Kidney (tissue), 14 donors: Measurements from ENCODE around the gene MEI1. TPM values are rescaled to one million over a fixed set of nuclear protein-coding genes. Genes with fewer than 3 reads are reported as not detected.
"Not testable (repeated sequence)": the region's sequence is repeated elsewhere in the genome, so short reads cannot be mapped to it uniquely, and the experiment has no call there.

Experiments used
- DNase-seq, 5 donors: peaks; one replicate each; pipeline ENCODE4 v3.0.0-alpha.2; 2013 to 2020
- FAIRE-seq: peaks from 2 replicates; lab custom pipeline; 2012; peaks lifted over from hg19 to GRCh38; lab: Jason Lieb, UNC
- H3K27ac ChIP-seq, 2 donors: one replicate each; pipeline ENCODE4 v1.7.0; 2013; ENCODE audit warnings: low read depth in 2 of 2, low read length in 2 of 2, inconsistent platforms in 1 of 2
- H3K27me3 ChIP-seq: one replicate; pipeline ENCODE4 v1.7.1; 2013; ENCODE audit warnings: low read length, inconsistent platforms; ENCODE audit not compliant: control insufficient read depth, insufficient read depth
- H3K36me3 ChIP-seq, 3 donors: one replicate each; pipeline versions ENCODE4 v1.7.0 to v1.7.1; 2013; ENCODE audit warnings: low read length in 3 of 3, control low read depth in 1 of 3, inconsistent platforms in 1 of 3; ENCODE audit not compliant: insufficient read depth in 3 of 3, control insufficient read depth in 2 of 3
- H3K4me1 ChIP-seq, 3 donors: one replicate each; pipeline versions ENCODE4 v1.7.0 to v1.7.1; 2013; ENCODE audit warnings: low read length in 3 of 3, inconsistent platforms in 1 of 3, low read depth in 1 of 3; ENCODE audit not compliant: control insufficient read depth in 2 of 3, insufficient read depth in 2 of 3
- H3K4me3 ChIP-seq, 3 donors: one replicate each; pipeline versions ENCODE4 v1.7.0 to v1.8.1; 2013; ENCODE audit warnings: low read length in 3 of 3, control low read depth in 1 of 3, inconsistent platforms in 1 of 3
- H3K9ac ChIP-seq, 3 donors: one replicate each; pipeline versions ENCODE4 v1.7.0 to v1.7.1; 2013; ENCODE audit warnings: low read length in 3 of 3, control low read depth in 1 of 3, inconsistent platforms in 1 of 3
- H3K9me3 ChIP-seq, 3 donors: one replicate each; pipeline versions ENCODE4 v1.7.0 to v1.7.1; 2013; ENCODE audit warnings: low read length in 3 of 3, control low read depth in 1 of 3, inconsistent platforms in 1 of 3; ENCODE audit not compliant: control insufficient read depth in 2 of 3, insufficient read depth in 1 of 3
- intact Hi-C: fragments of 100-400 bp; cut with DNase I; formaldehyde crosslinking; loops from one replicate; pipeline ENCODE4 v1.11.1; 2022
- polyA plus RNA-seq: library from polyadenylated mRNA; stranded (reverse); fragments of 350-450 nt; fragmentation: Illumina TruSeq; extraction: RNeasy Lipid Tissue Mini Kit (QIAGEN cat#74804); gene quantifications from one replicate; pipeline ENCODE4 v1.2.3, GENCODE V29; 2014; ENCODE audit warnings: low read depth, low replicate concordance; ENCODE audit not compliant: insufficient read depth
- total RNA-seq: library from RNA; stranded (reverse); fragmentation: NEBNext Ultra II Directional; extraction: Animal tissue kit (Norgen Biotek cat#: 25700); gene quantifications from one replicate; pipeline ENCODE4 v1.2.1, GENCODE V29; 2021
- TF ChIP-seq, protein P1 (sequence below): IDR thresholded peaks from 3 replicates; pipeline ENCODE4 v1.5.1; 2012; ENCODE audit warnings: mild to moderate bottlenecking, moderate library complexity, borderline replicate concordance; ENCODE audit not compliant: insufficient read depth; ENCODE audit errors: extremely low read depth
- donor health status: control.
- donor health status: control.
- donor health status: control.
- donor health status: control.
- donor health status: control.
- donor health status: DM: yes; HTN: yes; CAD: no.
- donor health status: Normal renal cell carcinoma (clear cell type).

The MEI1 gene
- total and polyA plus RNA-seq, 2 donors from 2014 or later, result 2.4 to 14.6 TPM

DNA sequence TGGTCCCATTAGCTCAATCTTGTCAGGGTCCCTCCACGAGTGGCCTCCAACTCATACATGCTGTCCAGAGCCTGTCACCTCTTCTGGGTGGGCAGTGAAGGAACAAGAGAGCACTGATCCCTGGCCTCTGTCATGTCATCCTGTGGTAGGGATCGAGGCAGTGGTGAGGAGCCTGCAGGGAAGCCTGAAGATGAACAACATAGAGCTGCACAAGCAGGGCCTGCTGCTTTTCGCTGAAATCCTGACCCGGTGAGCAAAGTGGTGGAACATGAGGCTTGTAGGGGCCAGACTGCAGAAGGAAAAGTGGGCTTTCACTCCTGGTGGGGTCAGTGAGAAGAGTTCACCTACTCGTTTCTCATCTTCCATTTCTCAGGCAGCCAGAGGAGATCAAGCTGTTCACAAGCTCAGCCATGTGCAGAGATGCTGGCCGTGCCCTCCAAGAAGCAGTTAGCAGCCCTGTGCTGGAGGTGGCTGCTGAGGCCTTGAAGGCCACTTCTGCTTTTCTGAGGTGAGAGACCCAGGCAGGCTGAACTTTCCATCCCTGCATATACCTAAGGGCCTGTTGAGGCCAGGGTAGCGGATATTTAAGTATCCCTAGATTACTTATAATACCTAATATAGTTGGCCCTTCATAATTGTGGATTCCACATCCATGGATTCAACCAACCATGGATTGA lies 32.9 kb downstream of the MEI1 start:
- H3K4me3 ChIP-seq, result no peak overlapping the region
- no peak for DNase-seq
- H3K4me1 ChIP-seq, result no peaks in the 10 kb centered on the region
- TF ChIP-seq, protein P1, sequence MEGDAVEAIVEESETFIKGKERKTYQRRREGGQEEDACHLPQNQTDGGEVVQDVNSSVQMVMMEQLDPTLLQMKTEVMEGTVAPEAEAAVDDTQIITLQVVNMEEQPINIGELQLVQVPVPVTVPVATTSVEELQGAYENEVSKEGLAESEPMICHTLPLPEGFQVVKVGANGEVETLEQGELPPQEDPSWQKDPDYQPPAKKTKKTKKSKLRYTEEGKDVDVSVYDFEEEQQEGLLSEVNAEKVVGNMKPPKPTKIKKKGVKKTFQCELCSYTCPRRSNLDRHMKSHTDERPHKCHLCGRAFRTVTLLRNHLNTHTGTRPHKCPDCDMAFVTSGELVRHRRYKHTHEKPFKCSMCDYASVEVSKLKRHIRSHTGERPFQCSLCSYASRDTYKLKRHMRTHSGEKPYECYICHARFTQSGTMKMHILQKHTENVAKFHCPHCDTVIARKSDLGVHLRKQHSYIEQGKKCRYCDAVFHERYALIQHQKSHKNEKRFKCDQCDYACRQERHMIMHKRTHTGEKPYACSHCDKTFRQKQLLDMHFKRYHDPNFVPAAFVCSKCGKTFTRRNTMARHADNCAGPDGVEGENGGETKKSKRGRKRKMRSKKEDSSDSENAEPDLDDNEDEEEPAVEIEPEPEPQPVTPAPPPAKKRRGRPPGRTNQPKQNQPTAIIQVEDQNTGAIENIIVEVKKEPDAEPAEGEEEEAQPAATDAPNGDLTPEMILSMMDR, result no peak
- intact Hi-C loops, result no loop called here
- no peak for FAIRE-seq
- H3K9ac ChIP-seq, result no peak overlapping the region
- H3K27me3 ChIP-seq, result no peaks in the 10 kb centered on the region
- no peak overlapping the region for H3K27ac ChIP-seq
- H3K36me3 ChIP-seq, result no peaks in the 10 kb centered on the region
- H3K9me3 ChIP-seq, result no peaks in the 10 kb centered on the region

DNA sequence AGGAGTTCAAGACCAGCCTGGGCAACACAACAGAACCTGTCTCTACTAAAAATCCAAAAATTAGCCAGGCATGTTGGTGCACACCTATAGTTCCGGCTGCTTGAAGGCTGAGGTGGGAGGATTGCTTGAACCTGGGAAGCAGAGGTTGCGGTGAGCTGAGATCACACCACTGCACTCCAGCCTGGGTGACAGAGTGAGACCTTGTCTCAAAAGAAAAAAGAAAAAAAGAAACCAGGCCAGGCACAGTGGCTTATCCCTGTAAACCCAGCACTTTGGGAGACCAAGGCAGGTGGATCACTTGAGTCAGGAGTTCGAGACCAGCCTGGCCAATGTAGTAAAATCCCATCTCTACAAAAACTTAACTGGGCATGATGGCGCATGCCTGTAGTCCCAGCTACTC lies 33.9 kb downstream of the MEI1 start:
- FAIRE-seq, H3K4me3 ChIP-seq, DNase-seq, H3K4me1 ChIP-seq, H3K27ac ChIP-seq, H3K36me3 ChIP-seq, H3K9ac ChIP-seq, H3K27me3 ChIP-seq, intact Hi-C loops, H3K9me3 ChIP-seq: not testable (repeated sequence)

DNA sequence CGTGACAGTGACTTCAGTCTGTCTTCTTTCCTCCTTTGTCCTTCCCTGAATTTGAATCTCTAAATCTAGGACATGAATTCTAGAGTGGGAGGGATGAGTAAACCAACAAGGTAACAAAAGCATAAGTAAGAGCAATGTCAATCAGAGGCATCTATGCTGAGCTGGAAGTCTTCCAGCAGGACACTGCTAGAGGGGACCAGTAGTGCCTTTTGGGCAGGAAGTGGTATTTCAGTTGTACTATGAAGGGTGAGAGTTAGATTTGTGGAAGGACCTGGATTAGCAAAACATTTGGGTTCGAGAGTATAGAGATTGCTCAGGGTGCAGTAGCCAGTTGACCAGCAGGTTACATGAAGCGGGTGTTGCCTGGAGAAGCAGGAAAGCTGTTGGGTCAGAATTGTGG lies 40.3 kb downstream of the MEI1 start:
- TF ChIP-seq, protein P1, result no peak
- H3K4me1 ChIP-seq, result no peaks in the 10 kb centered on the region
- intact Hi-C loops, result no loop called here
- no peaks in the 10 kb centered on the region for H3K27me3 ChIP-seq
- no peak for FAIRE-seq
- H3K9ac ChIP-seq, result no peak overlapping the region
- no peak overlapping the region for H3K4me3 ChIP-seq
- H3K9me3 ChIP-seq, result no peaks in the 10 kb centered on the region
- H3K36me3 ChIP-seq, result no peaks in the 10 kb centered on the region
- no peak for DNase-seq
- H3K27ac ChIP-seq, result no peak overlapping the region

DNA sequence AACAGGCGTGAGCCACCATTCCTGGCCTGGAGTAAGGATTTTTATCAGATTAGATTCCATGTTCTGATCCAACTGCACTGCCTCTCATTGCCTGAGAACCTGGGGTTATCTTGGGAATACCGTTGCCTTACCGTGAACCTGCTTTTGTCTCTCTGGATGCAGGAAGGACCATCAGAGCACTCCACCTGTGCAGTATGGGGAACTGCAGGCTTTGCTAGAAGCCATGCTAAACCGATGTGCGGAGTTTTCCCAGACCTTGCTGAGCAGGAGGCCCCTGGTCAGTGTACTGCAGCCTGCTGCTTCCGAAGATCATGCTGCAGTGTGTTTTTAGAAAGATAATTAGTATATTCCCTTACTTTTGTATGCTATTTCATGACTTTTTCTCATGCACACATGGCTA lies 43.6 kb downstream of the MEI1 start:
- Histone ChIP-seq H3K4me3 (no peak overlapping the region), H3K27me3 (no peaks in the 10 kb centered on the region), H3K4me1 (no peaks in the 10 kb centered on the region), H3K9ac (no peak overlapping the region), H3K36me3 (no peaks in the 10 kb centered on the region), H3K9me3 (no peaks in the 10 kb centered on the region), H3K27ac (no peak overlapping the region)
- DNase-seq (no peak), FAIRE-seq (no peak)
- TF ChIP-seq, protein P1, result no peak
- intact Hi-C loops, result no loop called here
